ENCODE measurements around the gene ARFGAP3.

The ARFGAP3 gene

DNA sequence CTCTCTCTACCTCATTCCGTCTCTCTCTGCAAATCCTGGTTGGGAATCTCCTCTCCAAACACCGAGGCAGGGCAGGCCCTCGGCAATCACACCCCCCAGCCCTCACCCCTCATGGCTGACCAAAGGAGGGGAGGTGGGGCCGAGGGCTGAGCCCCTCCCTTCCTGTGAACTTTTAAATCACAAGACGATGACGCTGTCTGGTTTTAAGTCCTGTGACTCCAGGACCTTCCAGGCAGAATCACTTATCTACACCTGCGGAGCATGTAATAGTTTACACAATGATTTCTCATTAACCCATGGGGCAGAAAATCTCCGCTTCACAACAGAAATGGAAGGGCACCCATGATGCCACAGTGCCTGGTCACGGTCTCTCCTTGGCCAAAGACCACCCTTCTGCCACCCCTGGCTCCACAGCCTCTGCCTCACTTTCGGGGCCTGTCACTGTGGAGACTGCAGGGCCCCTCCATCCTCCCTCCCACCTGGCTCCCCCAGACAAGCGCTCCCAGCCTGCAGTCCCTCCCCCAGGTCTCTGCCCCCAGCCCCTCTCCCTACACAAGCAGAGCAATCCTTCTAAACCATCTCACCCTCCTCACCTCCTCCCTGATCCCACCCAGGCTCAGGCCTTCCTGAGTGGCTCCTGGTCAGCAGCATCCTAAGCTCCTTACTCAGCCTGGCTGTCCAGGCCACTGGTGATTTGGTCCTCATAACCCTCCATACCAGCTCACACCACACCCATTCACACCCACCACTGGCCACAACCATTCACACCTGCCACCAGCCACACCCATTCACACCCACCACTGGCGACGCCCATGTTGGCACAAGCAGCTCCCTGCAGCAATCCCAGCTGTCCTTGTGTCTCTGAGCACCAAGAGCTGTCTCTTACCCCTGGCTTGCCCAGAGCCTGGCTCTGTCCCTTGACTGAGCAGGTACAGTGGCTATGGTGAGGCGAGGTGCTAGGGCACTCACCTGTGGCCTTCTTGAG is 30.7 kb upstream of the ARFGAP3 start:
- H3K9ac ChIP-seq, result peak overlapping the region in 1 of 11 experiments; percentile 13; a peak in 1 of 22 replicates
- no peak overlapping the region for H3K4me3 ChIP-seq
- no peaks in the 10 kb centered on the region for H3K27me3 ChIP-seq
- peak overlapping the region in 3 of 11 experiments; percentile 27 to 64 (median 32); a peak in 3 of 22 replicates for H3K27ac ChIP-seq
- peaks cover 50 to 66% (median 63%) of the 10 kb centered on the region in 10 experiments for H3K4me1 ChIP-seq
- H3K9me3 ChIP-seq (replicated peaks in 1 of 11), result no peaks in the 10 kb centered on the region
- H4K20me1 ChIP-seq, result peaks cover 0 to 61% (median 20%) of the 10 kb centered on the region in 11 experiments; a peak in 12 of 22 replicates
- H3K4me2 ChIP-seq, result peak overlapping the region in 8 of 11 experiments; percentile 80 to 98 (median 90); a peak in 16 of 22 replicates
- H3K36me3 ChIP-seq, result peaks cover 68 to 92% (median 88%) of the 10 kb centered on the region in 11 experiments
- no peak for TF ChIP-seq Cebpa-rat (IDR thresholded peaks at IDR 0.05)

DNA sequence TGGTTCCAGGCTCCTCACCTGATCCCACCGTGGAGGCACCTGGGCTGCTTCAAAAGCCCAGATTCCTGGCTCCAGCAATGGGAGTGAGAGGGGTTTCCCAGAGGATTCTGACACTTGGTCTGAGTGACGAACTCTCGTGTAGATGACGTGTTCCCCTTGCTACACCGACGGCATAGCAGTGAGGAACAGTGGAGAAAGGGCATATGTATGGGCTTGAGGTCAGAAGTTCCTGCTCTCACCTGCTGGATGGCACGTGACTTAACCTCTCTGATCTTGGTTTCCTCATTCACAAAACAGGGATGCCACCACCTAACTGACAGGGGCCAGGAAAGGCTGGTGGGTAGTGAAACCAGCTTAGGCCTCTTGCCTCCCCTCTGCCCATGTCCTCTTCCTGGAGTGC is 30.0 kb upstream of the ARFGAP3 start:
- Histone ChIP-seq H3K9me3 (replicated peaks in 1 of 11) (no peaks in the 10 kb centered on the region), H3K4me1 (peaks cover 44 to 59% (median 56%) of the 10 kb centered on the region in 10 experiments), H3K4me3 (no peak overlapping the region), H3K36me3 (peaks cover 75 to 92% (median 88%) of the 10 kb centered on the region in 11 experiments), H4K20me1 (peaks cover 0 to 68% (median 26%) of the 10 kb centered on the region in 11 experiments; a peak in 12 of 22 replicates), H3K27ac (peak overlapping the region in 1 of 11 experiments; percentile 27; a peak in 1 of 22 replicates), H3K27me3 (no peaks in the 10 kb centered on the region), H3K4me2 (peak overlapping the region in 6 of 11 experiments; percentile 8 to 98 (median 85); a peak in 2 of 22 replicates), H3K9ac (peak overlapping the region in 1 of 11 experiments; percentile 6; a peak in 1 of 22 replicates)
- no peak for TF ChIP-seq Cebpa-rat (IDR thresholded peaks at IDR 0.05)

DNA sequence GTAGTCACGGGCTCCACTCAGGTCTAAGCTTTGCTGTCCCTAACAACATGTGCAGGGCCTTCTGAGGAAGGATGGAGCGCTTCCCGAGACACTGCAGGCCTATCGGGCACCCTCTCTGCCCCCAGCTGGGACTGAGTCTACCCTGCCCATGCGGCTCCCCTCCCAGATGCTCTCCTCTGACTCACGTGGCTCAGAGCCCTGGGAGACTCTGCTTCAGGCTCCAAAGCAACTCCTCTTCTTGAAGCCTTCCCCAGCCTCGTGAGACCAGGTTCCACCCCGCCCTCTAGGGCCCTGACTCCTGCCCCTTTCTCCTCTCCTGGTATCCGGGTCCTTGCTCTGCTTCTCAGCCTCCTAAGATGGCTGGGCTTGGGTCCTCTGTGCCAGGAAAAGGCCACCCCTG is 28.4 kb upstream of the ARFGAP3 start:
- peaks cover 27 to 45% (median 41%) of the 10 kb centered on the region in 10 experiments for H3K4me1 ChIP-seq
- peaks cover 84 to 94% (median 90%) of the 10 kb centered on the region in 11 experiments for H3K36me3 ChIP-seq
- no peaks in the 10 kb centered on the region for H3K9me3 ChIP-seq (replicated peaks in 1 of 11)
- no peaks in the 10 kb centered on the region for H3K27me3 ChIP-seq
- peak overlapping the region in 2 of 11 experiments; percentile 0 to 38; a peak in 3 of 22 replicates for H3K27ac ChIP-seq
- no peak overlapping the region for H3K4me2 ChIP-seq
- peak overlapping the region in 2 of 11 experiments; percentile 12 to 14; a peak in 2 of 22 replicates for H3K9ac ChIP-seq
- no peak for TF ChIP-seq Cebpa-rat (IDR thresholded peaks at IDR 0.05)
- peaks cover 0 to 84% (median 35%) of the 10 kb centered on the region in 11 experiments; a peak in 14 of 22 replicates for H4K20me1 ChIP-seq
- no peak overlapping the region for H3K4me3 ChIP-seq

DNA sequence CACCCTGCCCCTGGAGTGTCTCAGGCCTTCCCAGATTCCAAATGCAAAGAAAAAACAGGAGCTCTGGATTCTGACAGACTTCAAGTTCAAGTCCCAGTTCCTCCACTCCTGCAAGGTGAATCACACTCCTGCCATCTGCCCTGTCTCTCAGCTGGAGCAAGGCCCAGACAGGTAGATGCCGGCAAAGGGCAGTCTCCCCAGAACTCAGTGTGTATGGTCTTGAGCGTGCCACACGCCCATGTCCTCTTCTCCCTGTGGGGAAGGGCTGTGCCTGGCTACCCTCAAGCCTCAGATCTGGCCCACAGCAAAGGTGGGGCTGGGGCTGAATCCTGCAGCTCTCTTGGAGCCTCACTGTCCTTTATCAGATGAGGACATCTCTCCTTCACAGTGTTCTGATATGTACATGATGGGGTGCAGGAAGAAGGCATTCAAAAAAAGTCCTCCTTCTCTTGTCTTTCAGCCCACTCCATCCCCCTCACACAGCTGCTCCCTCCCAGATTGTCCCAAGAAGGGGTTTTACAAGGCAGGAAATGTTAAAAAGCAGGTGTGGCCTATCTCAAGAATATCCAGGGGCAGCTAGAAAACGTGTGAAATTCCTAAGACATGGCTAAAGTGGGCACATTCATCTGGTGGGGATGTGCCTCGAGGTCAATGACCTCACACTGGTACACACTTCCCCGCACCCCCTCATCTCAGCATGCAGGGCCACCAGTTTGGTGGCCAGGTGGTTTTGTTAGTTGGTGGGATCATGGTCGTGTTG is 27.7 kb upstream of the ARFGAP3 start:
- no peak for TF ChIP-seq Cebpa-rat (IDR thresholded peaks at IDR 0.05)
- Histone ChIP-seq H3K9me3 (replicated peaks in 1 of 11) (no peaks in the 10 kb centered on the region), H4K20me1 (peaks cover 0 to 91% (median 37%) of the 10 kb centered on the region in 11 experiments; a peak in 14 of 22 replicates), H3K27ac (peak overlapping the region in 1 of 11 experiments; percentile 38; a peak in 1 of 22 replicates), H3K9ac (no peak overlapping the region), H3K4me3 (no peak overlapping the region), H3K27me3 (no peaks in the 10 kb centered on the region), H3K4me1 (peaks cover 20 to 39% (median 34%) of the 10 kb centered on the region in 10 experiments), H3K4me2 (no peak overlapping the region), H3K36me3 (peaks cover 89 to 94% (median 92%) of the 10 kb centered on the region in 11 experiments)

DNA sequence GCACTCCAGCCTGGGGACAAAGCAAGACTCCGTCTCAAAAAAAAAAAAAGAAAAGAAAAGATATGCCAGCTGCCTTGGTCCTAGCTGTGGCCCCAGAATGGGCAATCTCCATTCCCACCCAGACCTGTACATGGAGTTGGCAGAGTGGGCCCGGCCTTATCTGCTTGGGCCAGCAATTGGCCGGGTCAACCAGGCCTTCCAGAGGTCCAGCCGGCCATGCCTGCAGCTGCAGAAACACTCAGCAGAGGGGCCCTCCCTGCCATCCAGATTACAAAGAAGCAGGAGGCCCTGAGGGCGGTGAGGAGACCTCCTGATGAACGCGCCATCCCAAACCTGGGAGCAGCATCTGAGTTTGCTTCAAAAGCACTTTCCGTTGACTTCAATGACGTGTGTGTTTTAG is 26.9 kb upstream of the ARFGAP3 start:
- Histone ChIP-seq H3K4me3 (no peak overlapping the region), H3K27ac (no peak overlapping the region; a peak in 1 of 22 replicates), H3K36me3 (peaks cover 97 to 100% (median 99%) of the 10 kb centered on the region in 11 experiments), H4K20me1 (peaks cover 0 to 97% (median 45%) of the 10 kb centered on the region in 11 experiments; a peak in 14 of 22 replicates), H3K27me3 (no peaks in the 10 kb centered on the region), H3K9me3 (replicated peaks in 1 of 11) (no peaks in the 10 kb centered on the region), H3K4me2 (no peak overlapping the region), H3K9ac (no peak overlapping the region), H3K4me1 (peaks cover 12 to 31% (median 27%) of the 10 kb centered on the region in 10 experiments)
- TF ChIP-seq Cebpa-rat (IDR thresholded peaks at IDR 0.05), result no peak

DNA sequence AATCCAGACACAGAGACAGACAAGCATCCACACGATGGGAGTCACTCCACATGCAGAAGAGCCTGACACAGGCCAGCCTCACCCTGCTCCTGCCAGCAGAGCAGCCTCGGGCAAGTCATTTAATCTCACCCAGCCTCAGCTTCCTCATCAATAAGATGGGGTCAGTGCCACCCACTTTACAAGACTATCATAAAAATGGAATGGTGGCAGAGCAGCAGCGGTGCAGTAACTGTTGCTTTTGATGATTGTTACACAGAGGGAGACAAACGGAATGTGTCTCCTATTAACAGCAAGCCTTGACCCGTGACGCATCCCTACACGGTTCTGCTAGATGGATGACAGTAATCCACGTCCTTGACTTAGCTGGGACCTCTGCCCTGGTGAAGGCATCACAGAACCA is 26.0 kb upstream of the ARFGAP3 start:
- Histone ChIP-seq H3K9ac (0 out of 22 replicates have a peak overlapping the region, but pooled peaks of 1 of the 11 experiments have one; percentile 3), H4K20me1 (peaks cover 0 to 100% (median 47%) of the 10 kb centered on the region in 11 experiments; a peak in 15 of 22 replicates), H3K9me3 (replicated peaks in 1 of 11) (no peaks in the 10 kb centered on the region), H3K4me1 (peaks cover 6 to 22% (median 18%) of the 10 kb centered on the region in 10 experiments; a peak in 17 of 20 replicates), H3K36me3 (peaks cover 99 to 100% (median 100%) of the 10 kb centered on the region in 11 experiments), H3K27me3 (no peaks in the 10 kb centered on the region), H3K4me2 (no peak overlapping the region), H3K27ac (no peak overlapping the region), H3K4me3 (no peak overlapping the region)
- TF ChIP-seq Cebpa-rat (IDR thresholded peaks at IDR 0.05), result no peak

DNA sequence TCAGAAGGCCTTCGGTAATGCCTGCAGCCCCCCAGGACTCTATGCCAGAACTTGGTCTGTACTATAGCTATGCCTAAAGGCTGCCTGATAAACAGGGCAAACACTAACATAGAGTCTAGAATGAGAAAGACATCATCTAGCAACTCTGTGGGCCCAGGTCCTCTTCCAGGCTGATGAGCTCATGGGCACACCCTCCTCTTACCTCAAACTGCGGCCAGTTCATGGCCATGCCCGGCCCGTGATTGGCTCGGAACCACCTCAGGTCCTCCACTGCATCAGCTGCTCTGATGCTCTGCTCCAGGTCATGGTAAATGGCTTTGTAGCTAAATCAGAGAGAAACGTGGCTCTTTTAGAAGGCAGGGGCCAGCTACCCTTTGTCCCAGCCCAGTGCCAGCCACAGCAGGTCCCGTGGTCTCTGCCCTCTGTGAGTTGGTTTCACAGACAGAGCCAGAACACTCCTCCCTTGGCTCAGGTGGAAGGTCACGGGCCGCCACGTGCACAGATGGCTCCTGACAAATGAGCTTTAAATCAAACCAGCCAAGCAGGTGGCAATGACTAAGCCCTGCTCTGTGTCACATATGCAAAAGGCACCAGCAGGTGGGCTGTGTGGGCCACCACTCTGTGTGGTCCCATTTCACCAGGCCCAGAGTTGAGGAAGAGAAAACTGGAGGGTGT is 25.0 kb upstream of the ARFGAP3 start:
- no peak for TF ChIP-seq Cebpa-rat (IDR thresholded peaks at IDR 0.05)
- no peak overlapping the region; a peak in 1 of 22 replicates for H3K9ac ChIP-seq
- peaks cover 3 to 12% (median 8%) of the 10 kb centered on the region in 10 experiments; a peak in 11 of 20 replicates for H3K4me1 ChIP-seq
- H3K36me3 ChIP-seq, result peaks cover 99 to 100% (median 100%) of the 10 kb centered on the region in 11 experiments
- no peaks in the 10 kb centered on the region for H3K27me3 ChIP-seq
- H3K27ac ChIP-seq, result peak overlapping the region in 3 of 11 experiments; percentile 4 to 14 (median 11); a peak in 2 of 22 replicates
- H4K20me1 ChIP-seq, result peaks cover 0 to 100% (median 49%) of the 10 kb centered on the region in 11 experiments; a peak in 14 of 22 replicates
- no peaks in the 10 kb centered on the region for H3K9me3 ChIP-seq (replicated peaks in 1 of 11)
- no peak overlapping the region for H3K4me2 ChIP-seq
- no peak overlapping the region for H3K4me3 ChIP-seq

DNA sequence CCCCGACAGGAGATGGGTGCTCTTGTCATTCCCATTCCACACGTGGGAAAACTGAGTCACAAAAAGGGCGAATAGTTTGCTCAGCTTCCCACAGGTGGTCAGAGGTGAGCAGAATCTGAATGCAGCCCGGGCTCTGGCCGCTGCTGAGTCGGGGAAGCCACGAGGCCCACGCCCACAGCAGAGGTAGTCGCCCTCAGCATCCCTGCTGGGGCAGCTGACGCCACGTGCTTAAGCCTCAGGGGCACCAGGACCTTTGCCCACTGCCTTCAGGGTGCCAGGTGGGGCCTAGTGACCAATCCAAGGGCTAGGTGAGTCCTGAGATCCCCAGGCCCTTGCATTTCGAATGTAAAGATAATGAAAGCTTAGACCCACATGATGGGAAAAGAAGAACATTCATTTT is 24.2 kb upstream of the ARFGAP3 start:
- TF ChIP-seq Cebpa-rat (IDR thresholded peaks at IDR 0.05), result no peak
- Histone ChIP-seq H3K9ac (peak overlapping the region in 1 of 11 experiments; percentile 32; a peak in 2 of 22 replicates), H3K9me3 (replicated peaks in 1 of 11) (no peaks in the 10 kb centered on the region), H3K27me3 (no peaks in the 10 kb centered on the region), H3K27ac (peak overlapping the region in 2 of 11 experiments; percentile 14 to 31; a peak in 1 of 22 replicates), H3K4me2 (no peak overlapping the region), H3K36me3 (peaks cover 99 to 100% (median 100%) of the 10 kb centered on the region in 11 experiments), H3K4me3 (no peak overlapping the region), H3K4me1 (peaks cover 0 to 8% (median under 1%) of the 10 kb centered on the region in 10 experiments; a peak in 5 of 20 replicates), H4K20me1 (peaks cover 0 to 100% (median 49%) of the 10 kb centered on the region in 11 experiments; a peak in 14 of 22 replicates)
